GM10266 (cell line): ENCODE results near the gene DLGAP4.

Source experiments
- DNase-seq: peaks from one replicate; pipeline ENCODE4 v3.0.0; 2012; ENCODE audit errors: extremely low spot score
- CTCF ChIP-seq: IDR thresholded peaks from 2 replicates; pipeline ENCODE4 v1.5.1; 2012; ENCODE audit warnings: mild to moderate bottlenecking, low read depth; ENCODE audit not compliant: control insufficient read depth, insufficient read depth; ENCODE audit errors: missing control alignments

DLGAP4 gene

GRCh38 chr20:36305602-36306551 lies at the start of gene DLGAP4:
TSS of gene DLGAP4 (plus strand) at chr20:36306339. CDS start at chr20:36431718, 125,379 bp downstream.
- TF ChIP-seq CTCF = no peak
- no peak for DNase-seq

GRCh38 chr20:36259177-36260061 lies 46.7 kb upstream of the DLGAP4 start:
- TF ChIP-seq CTCF = no peak
- DNase-seq = no peak

- no peak for TF ChIP-seq CTCF
- no peak for DNase-seq
Observed at GRCh38 chr20:36260316-36260715, 45.8 kb upstream of the DLGAP4 start.

GRCh38 chr20:36261389-36262105 lies 44.6 kb upstream of the DLGAP4 start:
- no peak for TF ChIP-seq CTCF

GRCh38 chr20:36262440-36262839 lies 43.7 kb upstream of the DLGAP4 start:
- no peak for DNase-seq
- no peak for TF ChIP-seq CTCF

More at GRCh38 chr20:36261389-36262105, 44.6 kb upstream of the DLGAP4 start:
- no peak for DNase-seq

GRCh38 chr20:36264426-36265246 lies 41.5 kb upstream of the DLGAP4 start:
- no peak for DNase-seq
- TF ChIP-seq CTCF = no peak
